ENCODE data around the gene CREB1. TPM values are rescaled to one million over a fixed set of nuclear protein-coding genes. Genes with fewer than 3 reads are reported as not detected.

Gene CREB1
- total and polyA plus RNA-seq, 9 of the 15 experiments (the other 6 are each of a cell fraction or from before 2014, with no cell fraction given): 8.9 to 51.3 (median 19.5) TPM

- peak; percentile 82 for TF ChIP-seq CREB1 (IDR thresholded peaks at IDR 0.05)
- peak; percentile 84 for TF ChIP-seq CREB1 (CRISPR knock-in tag; IDR thresholded peaks at IDR 0.05)
- TF ChIP-seq PHF8 (IDR thresholded peaks at IDR 0.05; ENCODE audit: borderline replicate concordance, low read length): peak; percentile 72
- TF ChIP-seq ZKSCAN1 (IDR thresholded peaks at IDR 0.05; ENCODE audit: low read depth, low read length): 0 out of 2 replicates have a peak, but pooled peaks have one; percentile 16
- no peak for TF ChIP-seq RAD51 (IDR thresholded peaks at IDR 0.05; ENCODE audit: borderline replicate concordance, low read depth)
- TF ChIP-seq CBX5 (IDR thresholded peaks at IDR 0.05; ENCODE audit: borderline replicate concordance, low read depth): no peak
- peak; percentile 58; the same call in 1 of the 2 replicates for TF ChIP-seq GMEB1 (CRISPR knock-in tag; IDR thresholded peaks at IDR 0.05)
- TF ChIP-seq CREB3 (tag; conservative IDR thresholded peaks at IDR 0.05; ENCODE audit: low read depth): no peak
- no peak for TF ChIP-seq SMAD2 (IDR thresholded peaks at IDR 0.05; ENCODE audit: low read depth, low read length)
- 0 out of 2 replicates have a peak, but pooled peaks have one; percentile 22 for TF ChIP-seq E2F4 (CRISPR knock-in tag; IDR thresholded peaks at IDR 0.05; ENCODE audit: low read depth)
- TF ChIP-seq POLR3G (IDR thresholded peaks at IDR 0.05; ENCODE audit: extremely low read depth, insufficient read length, insufficient replicate concordance): no peak
- peak; percentile 88 for TF ChIP-seq POLR2G (IDR thresholded peaks at IDR 0.05; ENCODE audit: low read depth, low read length)
- peak; percentile 52 for TF ChIP-seq SAP30 (IDR thresholded peaks at IDR 0.05; ENCODE audit: borderline replicate concordance, insufficient read depth, low read depth, low read length, poor library complexity, severe bottlenecking)
- peak; percentile 35; the same call in 1 of the 2 replicates for TF ChIP-seq PML (IDR thresholded peaks at IDR 0.05; ENCODE audit: low read length)
- no peak for TF ChIP-seq FOXA3 (CRISPR knock-in tag; conservative IDR thresholded peaks at IDR 0.05 in 1 of 2, IDR thresholded peaks at IDR 0.05 in 1 of 2)
- peak; percentile 32 for TF ChIP-seq HNRNPK (IDR thresholded peaks at IDR 0.05; ENCODE audit: low read depth, low read length, poor library complexity, severe bottlenecking)
- TF ChIP-seq KDM2B (CRISPR knock-in tag; IDR thresholded peaks at IDR 0.05): no peak
- no peak for TF ChIP-seq ARID3B (CRISPR knock-in tag; IDR thresholded peaks at IDR 0.05; ENCODE audit: borderline replicate concordance)
- no peak for TF ChIP-seq ZNF197 (CRISPR knock-in tag; IDR thresholded peaks at IDR 0.05; ENCODE audit: low read depth)
These were observed 95.5 kb downstream of the CREB1 start, which contains the start of gene METTL21A (continued) for GRCh38 chr2:207625014-207625907.

Measured in K562 (cell line).